ENCODE measurements around the gene RANBP1.
"Not testable (repeated sequence)": the region's sequence is repeated elsewhere in the genome, so short reads cannot be mapped to it uniquely, and the experiment has no call there.

The RANBP1 gene

GRCh38 chr22:20156042-20156389 is 40.1 kb downstream of the RANBP1 start:
- DNase-seq = no peak
- H3K36me3 ChIP-seq (ENCODE audit: control insufficient read depth in 4 of 4, insufficient read depth in 4 of 4, low read length in 3 of 4) = no peaks in the 10 kb centered on the region
- no peaks in the 10 kb centered on the region for H3K9me3 ChIP-seq (ENCODE audit: control extremely low read depth in 1 of 5, control insufficient read depth in 4 of 5, insufficient read depth in 2 of 5, low read depth in 1 of 5, low read length in 4 of 5)
- peaks cover 0 to 67% (median 50%) of the 10 kb centered on the region in 4 experiments for H3K4me1 ChIP-seq (ENCODE audit: control extremely low read depth in 1 of 4, control insufficient read depth in 4 of 4, insufficient read depth in 4 of 4, low read length in 3 of 4)
- no peaks in the 10 kb centered on the region for H3K27me3 ChIP-seq (replicated peaks in 2 of 5; ENCODE audit: control insufficient read depth in 4 of 5, insufficient read depth in 5 of 5, low read length in 4 of 5)
- WGBS (ENCODE audit: insufficient coverage) = 79% methylated on average over 7 of the region's 7 CpGs
- no peak overlapping the region for H3K4me3 ChIP-seq (ENCODE audit: control insufficient read depth in 1 of 7, extremely low read depth in 1 of 7, insufficient read depth in 4 of 7, low read depth in 2 of 7, low read length in 6 of 7)
- ChIA-PET CTCF (interaction anchor here (1.1 to 2.0 kb wide), 3 partner anchors 80 to 139 kb away, joined by 7 to 11 read pairs (median 7); no protein-coding TSS in a partner anchor), POLR2A (no interaction called here)
- no peak overlapping the region for H3K27ac ChIP-seq (ENCODE audit: insufficient read depth in 1 of 2, low read depth in 1 of 2, low read length in 2 of 2, poor library complexity in 1 of 2, severe bottlenecking in 2 of 2)

DNA sequence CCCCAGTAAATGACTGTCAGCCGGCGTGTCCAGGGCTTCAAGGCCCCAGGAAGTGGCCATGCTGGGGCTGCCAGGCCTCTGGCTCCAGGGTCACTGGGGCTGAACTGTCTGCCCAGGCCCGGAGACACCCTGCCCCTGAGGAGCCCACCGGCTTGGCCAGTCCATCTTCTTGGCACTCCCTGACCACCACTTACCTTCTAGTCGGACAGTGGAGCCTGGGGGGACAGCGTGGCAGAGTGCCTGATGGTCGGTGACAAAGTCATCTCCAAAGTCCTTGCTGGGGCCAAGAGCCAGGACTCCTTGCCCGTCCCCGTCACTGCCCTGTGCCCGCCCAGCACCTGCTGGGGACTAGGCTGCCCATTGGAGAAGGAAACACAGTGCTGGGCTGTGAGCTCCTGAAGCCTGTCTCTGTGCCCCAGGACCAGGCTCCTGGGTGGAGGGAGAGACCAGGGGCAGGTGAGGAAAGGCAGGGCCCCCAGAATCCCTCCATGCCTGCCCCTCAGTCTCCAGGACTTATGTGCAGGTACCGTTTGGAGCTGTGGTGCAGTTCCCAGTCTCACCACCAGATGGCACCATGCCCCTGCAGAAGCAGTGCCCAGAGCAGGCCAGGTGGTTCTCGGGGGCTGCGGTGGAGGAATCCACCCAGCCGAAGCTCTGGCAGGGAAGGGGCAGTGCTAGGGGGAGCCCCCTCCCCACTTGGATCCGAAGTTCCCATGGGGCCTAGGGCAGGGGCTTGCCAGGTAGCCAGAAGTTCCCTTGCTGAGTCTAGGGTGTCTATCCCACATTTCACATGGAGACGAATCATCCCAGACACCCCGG is 40.9 kb downstream of the RANBP1 start:
- Histone ChIP-seq H3K36me3 (ENCODE audit: control insufficient read depth in 4 of 4, insufficient read depth in 4 of 4, low read length in 3 of 4) (no peaks in the 10 kb centered on the region), H3K27me3 (replicated peaks in 2 of 5; ENCODE audit: control insufficient read depth in 4 of 5, insufficient read depth in 5 of 5, low read length in 4 of 5) (no peaks in the 10 kb centered on the region), H3K4me3 (ENCODE audit: control insufficient read depth in 1 of 7, extremely low read depth in 1 of 7, insufficient read depth in 4 of 7, low read depth in 2 of 7, low read length in 6 of 7) (no peak overlapping the region), H3K9me3 (ENCODE audit: control extremely low read depth in 1 of 5, control insufficient read depth in 4 of 5, insufficient read depth in 2 of 5, low read depth in 1 of 5, low read length in 4 of 5) (no peaks in the 10 kb centered on the region), H3K4me1 (ENCODE audit: control extremely low read depth in 1 of 4, control insufficient read depth in 4 of 4, insufficient read depth in 4 of 4, low read length in 3 of 4) (peaks cover 0 to 75% (median 57%) of the 10 kb centered on the region in 4 experiments), H3K27ac (ENCODE audit: insufficient read depth in 1 of 2, low read depth in 1 of 2, low read length in 2 of 2, poor library complexity in 1 of 2, severe bottlenecking in 2 of 2) (peak overlapping the region in 1 of 2 experiments; percentile 5)
- 55% methylated on average over 13 of the region's 17 CpGs for WGBS (ENCODE audit: insufficient coverage)
- ChIA-PET CTCF (interaction anchor here (0.7 to 2.0 kb wide), 24 partner anchors 10 to 307 kb away, joined by 3 to 18 read pairs (median 4); no protein-coding TSS in a partner anchor), POLR2A (interaction anchor here (1.4 kb wide), 1 partner anchor 83 kb away, joined by 5 read pairs; no protein-coding TSS in a partner anchor)
- DNase-seq = peak; percentile 79 to 91 (median 85)

DNA sequence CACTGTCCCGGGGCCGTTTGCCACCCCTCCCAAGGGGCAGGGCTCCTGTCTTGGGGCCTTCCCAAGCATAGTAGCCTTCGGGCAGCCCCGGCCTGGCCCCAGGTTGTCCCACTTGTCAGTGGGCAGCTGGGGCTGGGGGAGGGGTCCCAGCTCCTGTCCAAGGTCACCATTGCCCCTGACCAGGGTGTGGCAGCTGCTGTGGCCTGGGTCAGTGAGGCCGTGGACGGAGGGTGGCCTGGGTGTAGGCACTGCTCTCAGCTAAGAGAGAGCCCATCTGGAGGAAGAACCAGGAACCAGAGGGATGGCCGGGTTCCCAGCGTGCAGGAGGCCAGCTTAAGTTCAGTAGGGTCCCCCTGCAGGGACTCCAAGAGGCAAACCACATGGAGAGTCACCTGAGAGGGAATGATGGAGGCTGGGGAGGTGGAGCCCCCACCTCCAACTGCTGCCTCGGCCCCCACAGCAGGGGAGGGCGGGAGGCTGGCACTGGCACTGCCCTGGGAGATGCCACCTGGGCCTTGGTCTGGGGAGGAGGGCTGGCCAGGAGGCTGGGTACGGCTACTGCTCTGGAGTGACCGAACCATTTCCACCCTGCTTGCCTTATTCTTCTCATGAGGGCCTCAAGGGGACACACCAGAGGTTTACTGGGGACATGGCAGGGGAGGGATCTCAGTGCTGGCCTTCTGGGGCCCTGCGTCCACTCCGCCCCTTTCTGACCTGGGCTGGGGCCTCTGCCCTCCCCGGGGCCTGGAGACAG is 41.7 kb downstream of the RANBP1 start:
- Histone ChIP-seq H3K27ac (ENCODE audit: insufficient read depth in 1 of 2, low read depth in 1 of 2, low read length in 2 of 2, poor library complexity in 1 of 2, severe bottlenecking in 2 of 2) (peak overlapping the region in 1 of 2 experiments; percentile 82), H3K27me3 (replicated peaks in 2 of 5; ENCODE audit: control insufficient read depth in 4 of 5, insufficient read depth in 5 of 5, low read length in 4 of 5) (no peaks in the 10 kb centered on the region), H3K9me3 (ENCODE audit: control extremely low read depth in 1 of 5, control insufficient read depth in 4 of 5, insufficient read depth in 2 of 5, low read depth in 1 of 5, low read length in 4 of 5) (no peaks in the 10 kb centered on the region), H3K36me3 (ENCODE audit: control insufficient read depth in 4 of 4, insufficient read depth in 4 of 4, low read length in 3 of 4) (no peaks in the 10 kb centered on the region), H3K4me3 (ENCODE audit: control insufficient read depth in 1 of 7, extremely low read depth in 1 of 7, insufficient read depth in 4 of 7, low read depth in 2 of 7, low read length in 6 of 7) (peak overlapping the region in 1 of 7 experiments; percentile 13), H3K4me1 (ENCODE audit: control extremely low read depth in 1 of 4, control insufficient read depth in 4 of 4, insufficient read depth in 4 of 4, low read length in 3 of 4) (peaks cover 0 to 76% (median 57%) of the 10 kb centered on the region in 4 experiments)
- WGBS (ENCODE audit: insufficient coverage) = 78% methylated on average over 8 of the region's 15 CpGs
- ChIA-PET POLR2A (interaction anchor here (1.4 kb wide), 1 partner anchor 82 kb away, joined by 5 read pairs; no protein-coding TSS in a partner anchor), CTCF (interaction anchor here (0.7 to 2.0 kb wide), 21 partner anchors 9 to 307 kb away, joined by 3 to 18 read pairs (median 4); no protein-coding TSS in a partner anchor)
- DNase-seq = no peak

GRCh38 chr22:20158391-20159036 is 42.6 kb downstream of the RANBP1 start:
- WGBS (ENCODE audit: insufficient coverage) = 29% methylated on average over 10 of the region's 15 CpGs
- Histone ChIP-seq H3K4me1 (ENCODE audit: control extremely low read depth in 1 of 4, control insufficient read depth in 4 of 4, insufficient read depth in 4 of 4, low read length in 3 of 4) (peaks cover 0 to 76% (median 57%) of the 10 kb centered on the region in 4 experiments), H3K4me3 (ENCODE audit: control insufficient read depth in 1 of 7, extremely low read depth in 1 of 7, insufficient read depth in 4 of 7, low read depth in 2 of 7, low read length in 6 of 7) (peak overlapping the region in 2 of 7 experiments; percentile 4 to 43), H3K27me3 (replicated peaks in 2 of 5; ENCODE audit: control insufficient read depth in 4 of 5, insufficient read depth in 5 of 5, low read length in 4 of 5) (no peaks in the 10 kb centered on the region), H3K9me3 (ENCODE audit: control extremely low read depth in 1 of 5, control insufficient read depth in 4 of 5, insufficient read depth in 2 of 5, low read depth in 1 of 5, low read length in 4 of 5) (no peaks in the 10 kb centered on the region), H3K27ac (ENCODE audit: insufficient read depth in 1 of 2, low read depth in 1 of 2, low read length in 2 of 2, poor library complexity in 1 of 2, severe bottlenecking in 2 of 2) (peak overlapping the region; percentile 68 to 82), H3K36me3 (ENCODE audit: control insufficient read depth in 4 of 4, insufficient read depth in 4 of 4, low read length in 3 of 4) (no peaks in the 10 kb centered on the region)
- CTCF ChIA-PET = interaction anchor here (0.9 to 2.4 kb wide), 5 partner anchors 9 to 127 kb away, joined by 3 to 18 read pairs (median 5); no protein-coding TSS in a partner anchor
- POLR2A ChIA-PET = interaction anchor here (1.2 kb wide), 1 partner anchor 80 kb away, joined by 6 read pairs; no protein-coding TSS in a partner anchor
- DNase-seq = peak in 2 of 3 donors; percentile 47 to 58

GRCh38 chr22:20159076-20159475 is 43.2 kb downstream of the RANBP1 start:
- ChIA-PET POLR2A (interaction anchor here (1.2 kb wide), 1 partner anchor 79 kb away, joined by 6 read pairs; no protein-coding TSS in a partner anchor), CTCF (interaction anchor here (0.9 to 2.4 kb wide), 4 partner anchors 9 to 126 kb away, joined by 3 to 15 read pairs (median 4); no protein-coding TSS in a partner anchor)
- 0% methylated on average over 6 of the region's 9 CpGs for WGBS (ENCODE audit: insufficient coverage)

DNA sequence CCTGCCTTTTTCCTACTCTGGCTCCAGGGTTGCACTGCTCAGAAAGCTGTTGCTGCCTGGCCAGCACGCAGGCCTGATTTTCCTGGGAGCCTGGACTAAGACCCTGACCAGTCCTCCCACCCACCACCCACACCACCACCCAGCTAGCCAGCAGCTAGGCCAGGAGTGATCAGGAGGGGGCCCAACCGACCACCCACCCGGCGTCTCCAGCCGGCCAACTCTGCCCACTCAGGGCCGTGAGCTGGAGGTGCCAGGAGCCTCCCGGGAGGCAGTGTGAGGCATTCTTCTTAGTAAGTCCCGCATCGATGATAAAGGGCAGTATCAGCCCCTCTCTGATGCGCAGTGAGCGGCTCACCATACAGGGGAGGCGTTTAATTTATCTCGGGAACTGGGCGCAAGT is 43.6 kb downstream of the RANBP1 start:
- CTCF ChIA-PET = interaction anchor here (0.9 to 2.4 kb wide), 4 partner anchors 8 to 125 kb away, joined by 3 to 15 read pairs (median 4); no protein-coding TSS in a partner anchor
- not testable (repeated sequence) for H3K27me3 ChIP-seq (replicated peaks in 2 of 5; ENCODE audit: control insufficient read depth in 4 of 5, insufficient read depth in 5 of 5, low read length in 4 of 5); H3K9me3 ChIP-seq (ENCODE audit: control extremely low read depth in 1 of 5, control insufficient read depth in 4 of 5, insufficient read depth in 2 of 5, low read depth in 1 of 5, low read length in 4 of 5); DNase-seq; H3K36me3 ChIP-seq (ENCODE audit: control insufficient read depth in 4 of 4, insufficient read depth in 4 of 4, low read length in 3 of 4)
- no CpG with 5 or more reads among the region's 14 CpGs for WGBS (ENCODE audit: insufficient coverage)
- Histone ChIP-seq H3K4me3 (ENCODE audit: control insufficient read depth in 1 of 7, extremely low read depth in 1 of 7, insufficient read depth in 4 of 7, low read depth in 2 of 7, low read length in 6 of 7) (peak overlapping the region in 4 of 7 experiments; percentile 4 to 50 (median 14)), H3K27ac (ENCODE audit: insufficient read depth in 1 of 2, low read depth in 1 of 2, low read length in 2 of 2, poor library complexity in 1 of 2, severe bottlenecking in 2 of 2) (peak overlapping the region; percentile 68 to 82), H3K4me1 (ENCODE audit: control extremely low read depth in 1 of 4, control insufficient read depth in 4 of 4, insufficient read depth in 4 of 4, low read length in 3 of 4) (peaks cover 0 to 73% (median 57%) of the 10 kb centered on the region in 4 experiments)
- POLR2A ChIA-PET = interaction anchor here (1.2 kb wide), 1 partner anchor 79 kb away, joined by 6 read pairs; no protein-coding TSS in a partner anchor

More at GRCh38 chr22:20159076-20159475, 43.2 kb downstream of the RANBP1 start:
- H3K27me3 ChIP-seq (replicated peaks in 2 of 5; ENCODE audit: control insufficient read depth in 4 of 5, insufficient read depth in 5 of 5, low read length in 4 of 5) = no peaks in the 10 kb centered on the region
- peaks cover 0 to 76% (median 57%) of the 10 kb centered on the region in 4 experiments for H3K4me1 ChIP-seq (ENCODE audit: control extremely low read depth in 1 of 4, control insufficient read depth in 4 of 4, insufficient read depth in 4 of 4, low read length in 3 of 4)
- H3K9me3 ChIP-seq (ENCODE audit: control extremely low read depth in 1 of 5, control insufficient read depth in 4 of 5, insufficient read depth in 2 of 5, low read depth in 1 of 5, low read length in 4 of 5) = no peaks in the 10 kb centered on the region
- H3K27ac ChIP-seq (ENCODE audit: insufficient read depth in 1 of 2, low read depth in 1 of 2, low read length in 2 of 2, poor library complexity in 1 of 2, severe bottlenecking in 2 of 2) = peak overlapping the region; percentile 68 to 82
- H3K36me3 ChIP-seq (ENCODE audit: control insufficient read depth in 4 of 4, insufficient read depth in 4 of 4, low read length in 3 of 4) = no peaks in the 10 kb centered on the region
- peak overlapping the region in 4 of 7 experiments; percentile 4 to 50 (median 14) for H3K4me3 ChIP-seq (ENCODE audit: control insufficient read depth in 1 of 7, extremely low read depth in 1 of 7, insufficient read depth in 4 of 7, low read depth in 2 of 7, low read length in 6 of 7)
- DNase-seq = peak; percentile 62 to 98 (median 98)
